Measurements from ENCODE around the gene ITPKC. TPM values are rescaled to one million over a fixed set of nuclear protein-coding genes. Genes with fewer than 3 reads are reported as not detected.

ITPKC gene
- total RNA-seq, 4 donors from 2014 or later: 18.3 to 49.7 (median 25.1) TPM

- no peak for DNase-seq
- no peak for TF ChIP-seq POLR2A (IDR thresholded peaks at IDR 0.05)
- TF ChIP-seq CTCF (IDR thresholded peaks at IDR 0.05): no peak
- Histone ChIP-seq H3K4me1 (no peaks in the 10 kb centered on the region), H3K9me3 (no peaks in the 10 kb centered on the region), H3K27ac (no peak overlapping the region), H3K27me3 (no peaks in the 10 kb centered on the region), H3K36me3 (peaks cover 55 to 71% of the 10 kb centered on the region in 2 donors), H3K4me3 (replicated peaks in 1 of 3) (no peak overlapping the region)
- 96% methylated on average over 7 of the region's 7 CpGs for WGBS, 2 donors
- intact Hi-C loops (cut with DNase I): no loop called here
Measured at GRCh38 chr19:40672573-40673299, 44.2 kb upstream of the ITPKC start.

GRCh38 chr19:40673397-40673796, 43.5 kb upstream of the ITPKC start:
- DNase-seq: no peak
- TF ChIP-seq POLR2A (IDR thresholded peaks at IDR 0.05) (no peak), CTCF (IDR thresholded peaks at IDR 0.05) (no peak)
- intact Hi-C loops (cut with DNase I): no loop called here
- Histone ChIP-seq H3K4me3 (replicated peaks in 1 of 3) (no peak overlapping the region), H3K27me3 (no peaks in the 10 kb centered on the region), H3K27ac (no peak overlapping the region), H3K36me3 (peaks cover 55 to 69% of the 10 kb centered on the region in 2 donors), H3K9me3 (no peaks in the 10 kb centered on the region), H3K4me1 (no peaks in the 10 kb centered on the region)
- WGBS, 2 donors: 92 to 98% methylated on average over 8 to 10 of the region's 11 CpGs

GRCh38 chr19:40674291-40674690, 42.6 kb upstream of the ITPKC start:
- H3K27ac ChIP-seq: no peak overlapping the region
- intact Hi-C loops (cut with DNase I): no loop called here
- WGBS, 2 donors: 84 to 87% methylated on average over 3 of the region's 3 CpGs
- H3K27me3 ChIP-seq: no peaks in the 10 kb centered on the region
- TF ChIP-seq CTCF (IDR thresholded peaks at IDR 0.05): no peak
- no peak for TF ChIP-seq POLR2A (IDR thresholded peaks at IDR 0.05)
- no peaks in the 10 kb centered on the region for H3K4me1 ChIP-seq
- no peak overlapping the region for H3K4me3 ChIP-seq (replicated peaks in 1 of 3)
- no peaks in the 10 kb centered on the region for H3K9me3 ChIP-seq
- DNase-seq: no peak
- H3K36me3 ChIP-seq: peaks cover 48 to 65% of the 10 kb centered on the region in 2 donors

GRCh38 chr19:40677156-40677555, 39.8 kb upstream of the ITPKC start:
- Histone ChIP-seq H3K4me3 (replicated peaks in 1 of 3) (no peak overlapping the region), H3K36me3 (peaks cover 25 to 56% of the 10 kb centered on the region in 2 donors), H3K27ac (no peak overlapping the region), H3K9me3 (no peaks in the 10 kb centered on the region), H3K27me3 (no peaks in the 10 kb centered on the region), H3K4me1 (no peaks in the 10 kb centered on the region)
- TF ChIP-seq CTCF (IDR thresholded peaks at IDR 0.05): no peak
- intact Hi-C loops (cut with DNase I): no loop called here
- no peak for DNase-seq
- WGBS, 2 donors: 98% methylated on average over 21 to 23 of the region's 23 CpGs

- Histone ChIP-seq H3K4me1 (no peaks in the 10 kb centered on the region), H3K27me3 (no peaks in the 10 kb centered on the region), H3K9me3 (no peaks in the 10 kb centered on the region), H3K4me3 (replicated peaks in 1 of 3) (no peak overlapping the region), H3K27ac (no peak overlapping the region), H3K36me3 (peaks cover 15 to 29% of the 10 kb centered on the region in 2 donors)
- no peak for DNase-seq
- intact Hi-C loops (cut with DNase I): no loop called here
- WGBS, 2 donors: 87 to 88% methylated on average over 4 of the region's 4 CpGs
- TF ChIP-seq CTCF (IDR thresholded peaks at IDR 0.05) (no peak), POLR2A (IDR thresholded peaks at IDR 0.05) (no peak)
Measured at GRCh38 chr19:40681039-40681438, 35.9 kb upstream of the ITPKC start.
